GM12875 (cell line): ENCODE results near the gene LDAF1.

Source experiments
- H3K4me3 ChIP-seq: one replicate; pipeline ENCODE4 v1.5.1; 2011; ENCODE audit warnings: low read depth, low read length, control low read depth
- CTCF ChIP-seq: IDR thresholded peaks from 2 replicates; pipeline ENCODE4 v1.5.1; 2011; ENCODE audit warnings: low read depth, mild to moderate bottlenecking, control low read depth, inconsistent platforms, low read length, moderate library complexity, borderline replicate concordance; ENCODE audit not compliant: insufficient read depth

Gene LDAF1

DNA sequence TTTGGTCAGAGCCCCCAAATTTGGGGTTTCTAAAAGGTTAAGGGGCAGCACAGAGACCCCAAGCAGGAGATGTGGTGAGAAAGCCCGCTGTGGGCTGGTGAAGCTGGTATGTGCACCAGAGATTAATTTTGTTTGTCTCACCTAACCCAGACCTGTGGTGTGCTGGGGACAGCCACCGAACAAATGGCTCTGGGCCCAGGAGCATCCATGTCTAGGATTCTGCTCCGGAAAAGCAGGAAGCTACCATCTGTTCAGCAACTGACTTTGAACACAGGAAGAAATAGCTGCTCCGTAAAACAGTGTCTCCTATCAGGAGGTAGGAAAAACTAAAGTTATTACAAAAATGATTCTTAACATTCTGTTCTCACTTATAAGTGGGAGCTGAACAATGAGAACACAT is 55.6 kb downstream of the LDAF1 start:
- TF ChIP-seq CTCF = no peak
- H3K4me3 ChIP-seq = no peak overlapping the region

DNA sequence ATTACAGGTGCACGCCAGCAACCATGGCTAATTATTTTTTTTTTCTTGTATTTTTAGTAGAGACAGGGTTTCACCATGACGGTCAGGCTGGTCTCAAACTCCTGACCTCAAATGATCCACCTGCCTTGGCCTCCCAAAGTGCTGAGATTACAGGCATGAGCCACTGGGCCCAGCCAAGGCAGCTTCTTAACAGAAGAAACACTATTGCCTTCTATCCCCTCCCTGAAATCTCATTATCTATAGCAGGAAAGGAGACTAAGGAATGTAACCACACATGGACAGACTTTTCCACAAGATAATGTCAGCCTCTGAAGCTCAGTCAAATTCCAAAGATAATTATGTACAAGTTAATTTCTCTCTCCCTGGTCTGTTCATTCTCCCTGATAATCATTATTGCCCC is 58.6 kb downstream of the LDAF1 start:
- H3K4me3 ChIP-seq = no peak overlapping the region
- no peak for TF ChIP-seq CTCF

DNA sequence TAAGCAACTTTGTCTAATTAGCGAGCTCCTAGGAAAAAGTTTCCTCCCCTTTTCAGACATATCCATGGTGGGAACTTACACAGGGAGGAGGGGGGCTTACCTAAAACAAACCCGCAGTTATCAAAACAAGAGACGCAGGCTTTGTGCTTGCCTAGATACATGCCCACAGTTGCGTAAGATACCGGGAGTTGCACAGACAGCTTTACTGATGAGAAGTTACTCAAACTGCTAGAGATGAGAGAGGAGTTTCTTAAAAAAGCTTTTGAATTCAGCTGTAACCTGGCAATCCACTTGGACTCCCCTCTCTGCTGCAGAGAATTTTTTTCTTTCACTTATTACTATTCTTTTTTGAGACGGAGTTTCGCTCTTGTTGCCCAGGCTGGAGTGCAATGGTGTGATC is 59.7 kb downstream of the LDAF1 start:
- H3K4me3 ChIP-seq = no peak overlapping the region
- TF ChIP-seq CTCF = no peak

DNA sequence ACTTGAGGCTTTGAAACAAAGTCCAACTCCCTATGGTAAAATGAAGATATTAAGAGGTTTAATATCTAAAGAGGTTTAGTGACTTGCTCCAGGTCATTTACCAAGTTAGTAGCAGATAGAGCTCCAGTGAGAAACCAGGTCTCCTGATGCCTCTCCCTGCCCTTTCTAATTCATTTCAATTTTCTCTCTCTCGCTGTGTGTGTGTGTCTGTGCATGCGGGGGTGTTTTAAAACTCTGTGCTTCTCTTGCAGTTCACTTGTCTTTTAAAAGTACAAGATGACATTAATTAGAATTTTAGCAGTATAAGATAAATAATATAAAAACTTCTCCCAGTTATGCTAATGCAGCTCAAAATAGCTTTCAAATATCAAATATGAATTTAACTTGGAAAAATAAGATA is 61.1 kb downstream of the LDAF1 start:
- no peak overlapping the region for H3K4me3 ChIP-seq
- no peak for TF ChIP-seq CTCF

DNA sequence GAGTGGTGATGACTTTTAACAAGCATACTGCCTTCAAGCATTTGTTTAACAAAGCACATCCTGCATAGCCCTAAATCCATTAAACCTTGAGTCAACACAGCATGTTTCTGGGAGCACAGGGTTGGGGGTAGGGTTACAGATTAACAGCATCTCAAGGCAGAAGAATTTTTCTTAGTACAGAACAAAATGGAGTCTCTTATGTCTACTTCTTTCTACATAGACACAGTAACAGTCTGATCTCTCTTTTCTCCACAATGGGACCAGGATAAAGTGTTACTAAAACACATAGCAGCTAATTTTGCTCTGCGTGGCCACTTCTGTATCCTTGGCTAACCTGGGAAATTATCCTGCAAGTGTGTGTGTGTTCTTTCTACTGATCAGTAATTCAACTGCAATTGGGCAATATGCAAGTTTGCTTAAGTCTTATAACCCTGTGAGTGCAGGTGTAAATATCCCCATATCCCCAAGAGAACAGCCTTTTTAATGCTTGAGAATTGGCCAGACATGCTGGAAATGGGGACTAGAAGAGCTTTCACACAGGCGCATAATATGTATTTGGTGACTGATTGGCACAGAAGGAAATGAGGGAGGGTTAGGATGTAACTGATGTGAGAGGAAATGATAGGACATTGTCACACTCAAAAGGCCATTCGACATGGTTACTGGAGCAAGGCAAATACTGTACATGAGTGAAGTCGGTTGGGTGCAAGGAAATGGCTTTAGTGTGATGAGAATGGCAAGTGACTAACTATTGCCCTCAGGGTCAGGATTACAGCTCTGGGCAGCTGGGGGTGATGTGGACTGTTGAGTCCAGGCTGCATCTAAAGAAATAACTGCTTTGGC is 64.2 kb downstream of the LDAF1 start:
- TF ChIP-seq CTCF = no peak
- no peak overlapping the region for H3K4me3 ChIP-seq

DNA sequence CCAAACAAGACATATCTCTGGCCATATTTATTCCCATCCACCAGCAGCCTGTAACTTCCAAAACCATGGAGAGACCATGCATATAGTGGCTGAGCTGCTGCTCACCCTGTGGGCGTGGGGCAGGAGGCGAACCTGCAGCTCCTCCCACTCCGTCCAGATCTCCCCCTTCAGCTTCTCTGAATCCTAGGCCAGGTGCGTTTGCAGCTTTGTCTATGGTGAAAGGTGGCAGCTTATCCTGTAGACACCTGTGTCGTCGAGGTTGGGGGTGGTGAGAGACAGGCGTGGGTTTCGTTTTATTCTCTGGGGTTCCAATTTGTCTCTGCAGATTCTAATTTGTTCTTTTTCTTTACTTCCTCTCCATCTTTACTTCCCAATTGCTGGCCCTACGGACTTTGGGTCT is 65.3 kb downstream of the LDAF1 start:
- no peak for TF ChIP-seq CTCF
- no peak overlapping the region for H3K4me3 ChIP-seq

GRCh38 chr16:21224800-21225199 is 66.3 kb downstream of the LDAF1 start:
- no peak for TF ChIP-seq CTCF

More at GRCh38 chr16:21224800-21225199, 66.3 kb downstream of the LDAF1 start:
- H3K4me3 ChIP-seq = no peak overlapping the region
